Keratinocyte (primary cell): ENCODE measurements around the gene HAO2. TPM values are rescaled to one million over a fixed set of nuclear protein-coding genes. Genes with fewer than 3 reads are reported as not detected.

Experiments
- DNase-seq: peaks from one replicate; pipeline ENCODE4 v3.0.0-alpha.2; 2011; ENCODE audit warnings: low read depth, missing footprints, low spot score
- FAIRE-seq: peaks from 2 replicates; lab custom pipeline; 2011; peaks lifted over from hg19 to GRCh38; lab: Jason Lieb, UNC
- H2AFZ ChIP-seq: 2 replicates; pipeline ENCODE4 v1.6.0; 2012; ENCODE audit warnings: low read length, control low read depth, inconsistent platforms; ENCODE audit not compliant: control insufficient read depth
- H3K27ac ChIP-seq: 2 replicates; pipeline ENCODE4 v1.5.1; 2011; ENCODE audit warnings: low read length; ENCODE audit not compliant: control insufficient read depth, insufficient read depth
- H3K27me3 ChIP-seq: 3 replicates; pipeline ENCODE4 v1.6.0; 2011; ENCODE audit warnings: low read length; ENCODE audit not compliant: control insufficient read depth, insufficient read depth; ENCODE audit errors: extremely low read depth
- H3K36me3 ChIP-seq, 2 experiments: 2 replicates in 1 of 2; 3 replicates in 1 of 2; pipeline ENCODE4 v1.5.1; 2011; ENCODE audit warnings: low read length in 2 of 2, mild to moderate bottlenecking in 1 of 2; ENCODE audit not compliant: control insufficient read depth in 2 of 2, insufficient read depth in 2 of 2; ENCODE audit errors: extremely low read depth in 1 of 2
- H3K4me1 ChIP-seq: 3 replicates; pipeline ENCODE4 v1.5.1; 2011; ENCODE audit warnings: low read length; ENCODE audit not compliant: control insufficient read depth, insufficient read depth; ENCODE audit errors: extremely low read depth
- H3K4me2 ChIP-seq: 3 replicates; pipeline ENCODE4 v1.6.0; 2011; ENCODE audit warnings: low read depth, low read length; ENCODE audit not compliant: control insufficient read depth, insufficient read depth; ENCODE audit errors: extremely low read depth
- H3K4me3 ChIP-seq, 3 experiments: fragments of 200-600 bp in 1 of 3; sonication (generic) in 1 of 3; 2 replicates in 2 of 3; 3 replicates in 1 of 3; pipeline ENCODE4 v1.5.1; 2011 to 2016; ENCODE audit warnings: low read length in 3 of 3, mild to moderate bottlenecking in 3 of 3, control low read depth in 2 of 3, inconsistent platforms in 1 of 3, low read depth in 1 of 3, mixed read lengths in 1 of 3, mixed run types in 1 of 3, moderate library complexity in 1 of 3; ENCODE audit not compliant: control insufficient read depth in 2 of 3, insufficient read depth in 2 of 3; ENCODE audit errors: extremely low read depth in 1 of 3
- H3K79me2 ChIP-seq: 2 replicates; pipeline ENCODE4 v1.6.0; 2012; ENCODE audit warnings: low read length; ENCODE audit not compliant: control insufficient read depth, insufficient read depth
- H3K9ac ChIP-seq: 3 replicates; pipeline ENCODE4 v1.6.0; 2011; ENCODE audit warnings: low read length; ENCODE audit not compliant: control insufficient read depth, insufficient read depth; ENCODE audit errors: extremely low read depth
- H3K9me1 ChIP-seq: 3 replicates; pipeline ENCODE4 v1.6.0; 2011; ENCODE audit warnings: low read length; ENCODE audit not compliant: control insufficient read depth, insufficient read depth; ENCODE audit errors: extremely low read depth
- H3K9me3 ChIP-seq: 2 replicates; pipeline ENCODE4 v1.5.1; 2012; ENCODE audit warnings: low read depth, low read length; ENCODE audit not compliant: control insufficient read depth
- H4K20me1 ChIP-seq: 3 replicates; pipeline ENCODE4 v1.6.0; 2011; ENCODE audit warnings: low read length; ENCODE audit not compliant: control insufficient read depth, insufficient read depth; ENCODE audit errors: extremely low read depth
- EZH2 ChIP-seq: IDR thresholded peaks from one replicate; pipeline ENCODE4 v1.6.1; 2012; ENCODE audit warnings: inconsistent platforms, mild to moderate bottlenecking, low read length, moderate library complexity
- dilution Hi-C: fragments of 300-500 bp; cut with MboI; formaldehyde crosslinking; loops from one replicate; pipeline ENCODE4 v1.7.0; 2020; ENCODE audit warnings: low sequenced_read_pairs; ENCODE audit not compliant: extremely low pct_ligation_motif_present
- polyA plus RNA-seq, 5 experiments: library from polyadenylated mRNA; depleted of rRNA in 3 of 5; stranded (reverse) in 3 of 5; stranded (forward) in 1 of 5; unstranded in 1 of 5; fragments of >200 nt; gene quantifications; 1 replicate in 1 of 5; 2 replicates in 3 of 5; 3 replicates in 1 of 5; pipeline versions ENCODE4 v1.2.1 to v1.2.3, GENCODE V29; 2011 to 2012; ENCODE audit warnings: missing spikeins in 2 of 5, low read depth in 1 of 5, low replicate concordance in 1 of 5
- TF ChIP-seq, protein P1 (sequence below), 3 experiments: IDR thresholded peaks in 1 of 3; conservative IDR thresholded peaks in 1 of 3; optimal IDR thresholded peaks in 1 of 3; 2 replicates in 2 of 3; 3 replicates in 1 of 3; pipeline versions ENCODE3 to v1.5.1; 2011; ENCODE audit warnings: low read length in 3 of 3, mild to moderate bottlenecking in 3 of 3, moderate library complexity in 2 of 3, control low read depth in 1 of 3, inconsistent platforms in 1 of 3; ENCODE audit not compliant: insufficient read depth in 2 of 3; ENCODE audit errors: extremely low read depth in 1 of 3

The HAO2 gene
- polyA plus RNA-seq, 1 donor (not counting 4 experiments of a cell fraction or from before 2014, with no cell fraction given): not detected

GRCh38 chr1:119435052-119435451, 66.5 kb downstream of the HAO2 start:
- DNase-seq (no peak), FAIRE-seq (peak; percentile 65)
- Histone ChIP-seq H3K4me2 (no peak overlapping the region), H3K27ac (no peak overlapping the region), H3K9me1 (no peaks in the 10 kb centered on the region), H3K79me2 (no peaks in the 10 kb centered on the region), H2AFZ (no peak overlapping the region), H3K36me3 (no peaks in the 10 kb centered on the region), H4K20me1 (no peaks in the 10 kb centered on the region), H3K9ac (no peak overlapping the region), H3K9me3 (no peaks in the 10 kb centered on the region), H3K4me1 (no peaks in the 10 kb centered on the region), H3K4me3 (no peak overlapping the region), H3K27me3 (peaks cover 26% of the 10 kb centered on the region)
- TF ChIP-seq, protein P1, sequence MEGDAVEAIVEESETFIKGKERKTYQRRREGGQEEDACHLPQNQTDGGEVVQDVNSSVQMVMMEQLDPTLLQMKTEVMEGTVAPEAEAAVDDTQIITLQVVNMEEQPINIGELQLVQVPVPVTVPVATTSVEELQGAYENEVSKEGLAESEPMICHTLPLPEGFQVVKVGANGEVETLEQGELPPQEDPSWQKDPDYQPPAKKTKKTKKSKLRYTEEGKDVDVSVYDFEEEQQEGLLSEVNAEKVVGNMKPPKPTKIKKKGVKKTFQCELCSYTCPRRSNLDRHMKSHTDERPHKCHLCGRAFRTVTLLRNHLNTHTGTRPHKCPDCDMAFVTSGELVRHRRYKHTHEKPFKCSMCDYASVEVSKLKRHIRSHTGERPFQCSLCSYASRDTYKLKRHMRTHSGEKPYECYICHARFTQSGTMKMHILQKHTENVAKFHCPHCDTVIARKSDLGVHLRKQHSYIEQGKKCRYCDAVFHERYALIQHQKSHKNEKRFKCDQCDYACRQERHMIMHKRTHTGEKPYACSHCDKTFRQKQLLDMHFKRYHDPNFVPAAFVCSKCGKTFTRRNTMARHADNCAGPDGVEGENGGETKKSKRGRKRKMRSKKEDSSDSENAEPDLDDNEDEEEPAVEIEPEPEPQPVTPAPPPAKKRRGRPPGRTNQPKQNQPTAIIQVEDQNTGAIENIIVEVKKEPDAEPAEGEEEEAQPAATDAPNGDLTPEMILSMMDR (optimal IDR thresholded peaks at IDR 0.05 in 1 of 3, IDR thresholded peaks at IDR 0.05 in 1 of 3, conservative IDR thresholded peaks at IDR 0.05 in 1 of 3; ENCODE audit: extremely low read depth in 1 of 3, insufficient read depth in 2 of 3, low read length in 3 of 3): no peak
- TF ChIP-seq EZH2: no peak
- dilution Hi-C loops: no loop called here

- Histone ChIP-seq H4K20me1 (no peaks in the 10 kb centered on the region), H3K27me3 (no peaks in the 10 kb centered on the region), H3K36me3 (no peaks in the 10 kb centered on the region), H3K4me1 (peaks cover 5% of the 10 kb centered on the region), H3K9me3 (no peaks in the 10 kb centered on the region), H3K9me1 (no peaks in the 10 kb centered on the region), H3K27ac (no peak overlapping the region), H3K79me2 (no peaks in the 10 kb centered on the region), H3K9ac (no peak overlapping the region), H3K4me3 (no peak overlapping the region), H3K4me2 (no peak overlapping the region), H2AFZ (no peak overlapping the region)
- dilution Hi-C loops: no loop called here
- no peak for DNase-seq
- no peak for FAIRE-seq
- TF ChIP-seq, protein P1 (optimal IDR thresholded peaks at IDR 0.05 in 1 of 3, IDR thresholded peaks at IDR 0.05 in 1 of 3, conservative IDR thresholded peaks at IDR 0.05 in 1 of 3; ENCODE audit: extremely low read depth in 1 of 3, insufficient read depth in 2 of 3, low read length in 3 of 3): no peak
- no peak for TF ChIP-seq EZH2
Observed at GRCh38 chr1:119438761-119439160, 70.2 kb downstream of the HAO2 start.
